ENCODE measurements around the gene USP6.
"Not testable (repeated sequence)": the region's sequence is repeated elsewhere in the genome, so short reads cannot be mapped to it uniquely, and the experiment has no call there.

Gene USP6

DNA sequence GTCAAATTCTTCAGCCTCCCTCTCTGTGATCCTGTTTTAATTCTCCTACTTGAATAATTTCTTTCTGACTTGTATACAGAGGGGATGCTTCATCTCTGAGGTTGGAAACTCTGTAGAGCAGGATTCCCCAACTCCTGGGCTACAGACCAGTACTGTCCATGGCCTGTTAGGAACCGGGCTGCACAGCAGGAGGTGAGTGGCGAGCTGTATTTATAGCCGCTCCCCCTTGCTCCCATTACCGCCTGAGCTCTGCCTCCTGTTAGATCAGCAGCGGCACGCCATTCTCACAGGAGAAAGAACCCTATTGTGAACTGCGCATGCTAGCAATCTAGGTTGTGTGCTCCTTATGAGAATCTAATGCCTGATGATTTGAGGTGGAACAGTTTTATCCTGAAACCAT lies 59.2 kb downstream of the USP6 start:
- DNase-seq (ENCODE audit: low read depth, low spot score); H3K4me3 ChIP-seq (ENCODE audit: low read length): not testable (repeated sequence)

DNA sequence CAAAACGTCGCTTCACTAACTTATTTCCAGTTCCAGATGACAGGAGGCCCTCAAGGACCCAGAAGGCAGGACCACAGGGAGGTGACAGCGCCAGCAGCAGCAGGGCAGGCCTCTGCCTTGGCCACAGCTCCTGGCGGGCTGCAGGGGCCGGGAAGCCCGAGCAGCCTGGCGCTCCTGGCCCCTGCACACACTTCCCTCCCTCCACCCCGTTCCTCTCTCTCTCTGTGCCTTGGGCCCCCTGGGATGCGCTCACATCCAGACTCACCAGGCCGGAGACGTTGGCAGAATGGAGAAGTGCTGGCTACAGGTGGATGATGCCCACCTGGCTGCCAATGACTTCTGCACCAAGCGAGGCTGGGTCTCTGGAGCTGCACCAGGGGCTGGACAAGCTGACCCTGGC lies 63.2 kb downstream of the USP6 start:
- H3K4me3 ChIP-seq (ENCODE audit: low read length) = no peak overlapping the region
- DNase-seq (ENCODE audit: low read depth, low spot score) = no peak

DNA sequence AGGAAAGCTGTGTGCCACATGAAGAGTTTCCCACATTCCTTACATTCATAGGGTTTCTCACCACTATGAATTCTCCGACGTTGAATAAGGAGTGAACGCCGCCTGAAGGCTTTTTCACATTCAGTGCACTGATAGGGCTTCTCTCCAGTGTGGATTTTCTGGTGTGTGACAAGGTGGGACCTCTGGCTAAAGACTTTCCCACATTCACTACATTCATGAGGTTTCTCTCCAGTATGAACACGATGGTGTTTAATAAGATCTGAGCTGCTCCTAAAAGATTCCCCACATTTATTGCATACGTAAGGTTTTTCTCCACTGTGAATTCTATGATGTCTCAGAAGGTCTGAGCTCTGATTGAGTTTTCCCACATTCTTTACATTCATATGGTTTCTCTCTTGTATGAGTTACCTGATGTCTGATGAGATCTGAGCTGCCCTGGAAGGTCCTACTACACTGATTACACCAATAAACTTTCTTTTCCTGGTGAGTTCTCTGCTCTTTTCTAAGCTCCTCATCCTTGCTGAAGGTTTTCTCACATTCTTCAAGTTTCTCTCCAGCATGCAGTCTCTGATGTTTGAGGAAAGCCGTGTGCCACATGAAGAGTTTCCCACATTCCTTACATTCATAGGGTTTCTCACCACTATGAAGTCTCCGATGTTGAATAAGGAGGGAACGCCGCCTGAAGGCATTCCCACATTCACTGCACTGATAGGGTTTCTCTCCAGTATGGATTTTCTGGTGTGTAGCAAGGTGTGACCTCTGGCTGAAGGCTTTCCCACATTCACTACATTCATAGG lies 65.9 kb downstream of the USP6 start:
- DNase-seq (ENCODE audit: low read depth, low spot score) = no peak
- no peak overlapping the region for H3K4me3 ChIP-seq (ENCODE audit: low read length)

DNA sequence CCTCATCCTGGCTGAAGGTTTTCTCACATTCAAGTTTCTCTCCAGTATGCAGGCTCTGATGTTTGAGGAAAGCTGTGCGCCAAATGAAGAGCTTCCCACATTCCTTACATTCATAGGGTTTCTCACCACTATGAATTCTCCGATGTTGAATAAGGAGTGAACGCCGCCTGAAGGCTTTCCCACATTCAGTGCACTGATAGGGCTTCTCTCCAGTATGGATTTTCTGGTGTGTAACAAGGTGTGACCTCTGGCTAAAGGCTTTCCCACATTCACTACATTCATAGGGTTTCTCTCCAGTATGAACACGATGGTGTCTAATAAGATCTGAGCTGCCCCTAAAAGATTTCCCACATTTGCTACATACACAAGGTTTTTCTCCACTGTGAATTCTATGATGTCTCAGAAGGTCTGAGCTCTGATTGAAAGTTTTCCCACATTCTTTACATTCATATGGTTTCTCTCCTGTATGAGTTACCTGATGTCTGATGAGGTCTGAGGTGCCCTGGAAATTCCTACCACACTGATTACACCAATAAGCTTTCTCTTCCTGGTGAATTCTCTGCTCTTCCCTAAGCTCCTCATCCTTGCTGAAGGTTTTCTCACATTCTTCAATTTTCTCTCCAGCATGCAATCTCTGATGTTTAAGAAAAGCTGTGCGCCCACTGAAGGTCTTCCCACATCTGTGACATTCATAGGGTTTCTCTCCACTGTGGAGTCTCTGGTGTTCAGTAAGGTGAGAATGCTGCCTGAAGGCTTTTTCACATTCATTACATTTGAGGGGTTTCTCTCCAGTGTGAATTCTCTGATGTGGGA lies 67.0 kb downstream of the USP6 start:
- DNase-seq (ENCODE audit: low read depth, low spot score) = no peak
- no peak overlapping the region for H3K4me3 ChIP-seq (ENCODE audit: low read length)

DNA sequence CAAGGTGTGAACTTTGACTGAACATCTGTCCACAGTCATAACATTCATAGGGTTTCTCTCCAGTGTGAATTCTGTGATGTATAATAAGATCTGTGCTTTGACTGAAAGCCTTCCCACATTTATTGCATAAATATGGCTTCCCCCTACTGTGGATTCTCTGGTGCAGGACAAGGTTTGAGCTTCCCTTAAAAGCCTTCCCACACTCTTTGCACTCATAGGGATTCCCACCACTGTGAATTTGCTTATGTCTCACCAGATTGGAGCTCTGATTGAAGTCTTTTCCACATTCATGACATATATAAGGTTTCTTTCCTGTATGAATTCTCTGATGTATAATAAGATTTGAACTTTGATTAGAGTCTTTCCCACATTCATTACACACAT lies 67.6 kb downstream of the USP6 start:
- no peak for DNase-seq (ENCODE audit: low read depth, low spot score)
- H3K4me3 ChIP-seq (ENCODE audit: low read length) = no peak overlapping the region

DNA sequence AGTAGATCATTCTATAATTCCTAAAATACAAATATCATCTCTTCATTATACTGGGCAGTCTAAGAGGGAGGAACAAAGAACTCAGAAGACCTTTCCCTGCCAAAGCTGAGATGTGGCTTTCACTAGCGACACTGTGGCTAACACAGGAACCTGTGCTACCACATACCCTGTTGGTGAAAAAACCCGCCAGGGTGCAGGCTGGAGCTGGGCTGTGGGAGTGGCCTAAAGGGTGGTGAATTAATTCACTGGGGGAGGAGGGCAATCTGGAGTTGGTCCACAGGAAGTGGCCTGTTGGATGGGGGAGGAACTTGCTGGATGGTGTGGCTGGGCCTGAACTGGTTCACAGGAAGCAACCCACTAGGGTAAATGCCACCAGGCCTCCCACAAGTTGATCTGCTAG lies 68.5 kb downstream of the USP6 start:
- H3K4me3 ChIP-seq (ENCODE audit: low read length) = no peak overlapping the region
- DNase-seq (ENCODE audit: low read depth, low spot score) = no peak

DNA sequence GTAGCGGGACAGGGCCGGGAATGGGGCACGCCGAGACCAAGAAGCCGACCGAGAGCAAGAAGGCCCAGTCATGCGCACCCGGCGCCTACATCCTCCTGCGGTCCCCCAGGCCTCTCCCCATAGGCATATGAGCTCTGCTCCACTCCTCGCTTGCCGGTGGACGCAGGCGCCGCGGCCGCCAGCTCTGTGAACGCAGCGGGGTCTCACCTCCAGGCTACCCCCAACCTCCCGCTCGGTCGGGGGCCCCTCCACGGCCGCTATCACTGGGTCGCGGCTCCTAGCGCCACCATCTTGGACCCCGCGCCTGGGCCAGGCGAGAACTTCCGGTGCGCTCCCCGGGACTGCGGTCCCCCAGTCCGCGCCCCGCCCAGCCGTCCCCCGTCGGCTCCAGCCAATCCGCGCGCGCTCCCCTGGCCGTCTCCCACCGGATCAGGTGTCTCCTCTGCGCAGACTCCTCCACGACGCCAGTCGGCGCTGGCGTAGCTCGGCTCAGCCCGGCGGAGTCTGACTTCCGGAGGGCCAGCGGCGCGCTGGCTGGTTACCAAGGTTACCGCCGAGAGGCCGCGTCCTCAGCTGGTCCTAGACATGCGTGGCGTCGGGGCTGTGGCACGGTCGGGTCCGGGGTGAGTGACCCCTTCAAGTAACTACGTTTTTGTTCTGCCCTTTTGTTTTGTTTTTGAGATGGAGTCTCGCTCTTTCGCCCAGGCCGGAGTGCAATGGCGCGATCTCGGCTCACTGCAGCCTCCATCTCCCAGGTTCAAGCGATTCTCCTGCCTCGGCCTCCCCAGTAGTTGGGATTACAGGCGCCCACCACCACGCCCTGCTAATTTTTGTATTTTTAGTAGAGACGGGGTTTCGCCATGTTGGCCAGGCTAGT lies 75.9 kb downstream of the USP6 start, which contains the start of gene ZNF594:
TSS of gene ZNF594 (minus strand) at position 328 of the 877 bp plus-strand sequence. CDS start 7,612 bp downstream, outside the sequence.
- peak; percentile 92 for DNase-seq (ENCODE audit: low read depth, low spot score)
- peak within 1 kb of the TSS; percentile 64 for H3K4me3 ChIP-seq (ENCODE audit: low read length)

DNA sequence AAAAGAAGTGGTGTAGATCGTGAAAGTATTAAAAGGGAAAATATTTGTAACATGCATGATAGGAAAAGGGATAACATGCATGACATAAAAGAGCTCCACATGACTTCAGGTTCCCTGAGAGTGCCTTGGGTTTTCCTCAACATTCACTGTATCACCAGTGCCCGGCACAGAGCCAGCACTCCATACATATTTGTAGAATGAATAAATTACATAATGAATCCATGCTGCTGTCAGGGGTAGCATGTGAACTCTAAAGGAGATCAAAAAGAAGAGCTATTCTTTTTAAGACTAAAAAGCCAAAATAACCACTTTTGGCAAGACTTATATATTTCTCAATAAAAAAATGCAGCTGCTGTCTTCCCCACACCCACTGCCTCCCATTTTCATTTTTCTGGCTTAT lies 78.5 kb downstream of the USP6 start:
- no peak for DNase-seq (ENCODE audit: low read depth, low spot score)
- H3K4me3 ChIP-seq (ENCODE audit: low read length) = no peak overlapping the region

DNA sequence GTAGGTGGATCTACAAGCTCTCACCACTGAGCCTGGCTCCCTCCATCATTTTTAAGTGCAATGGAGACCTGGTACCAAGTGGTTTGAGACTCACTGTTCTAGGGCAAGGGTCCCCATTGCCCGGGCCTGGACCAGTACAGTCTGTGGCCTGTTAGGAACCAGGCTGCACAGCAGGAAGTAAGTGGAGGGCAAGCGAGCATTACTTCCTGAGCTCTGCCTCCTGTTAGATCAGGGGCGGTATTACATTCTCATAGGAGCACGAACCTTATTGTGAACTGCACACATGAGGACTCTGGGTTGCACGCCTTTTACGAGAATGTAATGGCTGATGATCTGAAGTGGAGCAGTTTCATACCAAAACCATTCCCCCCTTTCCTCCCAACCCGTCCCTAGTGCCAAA lies 82.6 kb downstream of the USP6 start:
- no peak overlapping the region for H3K4me3 ChIP-seq (ENCODE audit: low read length)
- no peak for DNase-seq (ENCODE audit: low read depth, low spot score)

DNA sequence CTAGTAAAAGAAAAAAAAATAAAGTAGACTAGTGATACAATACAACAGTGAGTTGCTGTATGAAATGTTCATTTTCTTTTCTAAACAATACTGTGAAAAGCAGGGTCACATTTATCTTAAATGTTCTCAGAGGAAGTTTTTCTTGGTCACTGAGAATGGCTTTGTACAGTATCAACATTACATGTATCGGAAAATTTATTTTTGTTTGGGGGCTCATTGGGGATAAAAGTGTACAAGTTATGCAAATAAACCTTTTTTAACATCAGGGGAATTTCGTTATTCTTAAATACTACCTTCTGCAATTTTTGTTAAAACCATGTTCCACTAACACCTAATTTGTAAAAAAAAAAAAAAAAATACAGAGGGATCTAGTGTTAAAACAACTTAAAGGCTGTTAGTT lies 84.5 kb downstream of the USP6 start:
- DNase-seq (ENCODE audit: low read depth, low spot score) = no peak
- no peak overlapping the region for H3K4me3 ChIP-seq (ENCODE audit: low read length)

DNA sequence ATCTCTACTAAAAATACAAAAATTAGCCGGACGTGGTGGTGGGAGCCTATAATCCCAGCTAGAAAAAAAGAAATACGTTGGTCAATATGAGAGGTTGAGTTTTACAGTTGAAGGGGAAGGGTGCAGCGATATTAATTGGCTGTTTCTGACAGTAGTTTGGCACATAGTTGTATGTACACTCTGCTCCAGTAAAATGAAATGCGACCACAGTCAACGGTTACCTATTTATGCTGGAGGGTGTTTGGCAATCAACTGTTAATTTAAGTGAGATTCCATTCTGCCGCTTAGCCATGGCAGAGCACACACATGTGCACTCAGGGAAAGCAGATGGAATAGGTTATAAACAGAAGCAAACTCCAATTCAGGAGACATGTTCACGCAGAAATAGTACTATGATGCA lies 85.2 kb downstream of the USP6 start:
- no peak for DNase-seq (ENCODE audit: low read depth, low spot score)
- no peak overlapping the region for H3K4me3 ChIP-seq (ENCODE audit: low read length)

DNA sequence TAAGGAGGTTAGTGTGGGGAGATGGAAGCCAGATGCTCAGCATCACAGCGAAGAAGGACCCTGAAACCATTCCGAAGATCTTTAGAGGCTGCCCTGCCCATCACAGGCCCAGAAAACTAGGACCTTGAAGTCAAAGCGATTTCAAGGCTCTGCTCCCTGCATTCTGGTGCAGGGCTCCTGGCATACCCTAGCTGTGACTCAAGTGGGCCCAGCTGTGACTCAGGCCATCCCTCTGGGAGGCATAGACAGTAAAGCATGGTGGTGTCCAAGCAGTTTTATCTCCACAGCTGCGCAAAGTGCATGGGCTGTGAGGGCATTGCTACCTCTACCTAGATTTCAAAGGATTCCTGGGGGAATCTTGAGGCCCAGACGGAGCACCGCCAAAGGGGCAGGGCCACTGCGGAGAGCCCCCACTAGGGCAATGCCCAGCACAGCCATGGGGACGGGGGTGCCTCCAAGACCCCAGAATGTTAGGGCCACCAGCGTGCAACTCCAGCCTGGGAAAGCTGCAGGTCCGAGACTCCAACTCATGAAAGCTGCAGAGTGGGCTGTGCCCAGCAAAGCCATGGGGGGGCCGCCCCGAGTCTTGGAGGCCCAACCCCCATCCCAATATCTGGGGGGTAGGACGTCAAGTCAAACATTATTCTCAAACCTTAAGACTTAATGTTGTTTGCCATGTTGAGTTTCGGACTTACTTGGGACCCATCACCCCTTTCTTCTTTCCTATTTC lies 87.5 kb downstream of the USP6 start:
- no peak for DNase-seq (ENCODE audit: low read depth, low spot score)
- no peak overlapping the region for H3K4me3 ChIP-seq (ENCODE audit: low read length)

DNA sequence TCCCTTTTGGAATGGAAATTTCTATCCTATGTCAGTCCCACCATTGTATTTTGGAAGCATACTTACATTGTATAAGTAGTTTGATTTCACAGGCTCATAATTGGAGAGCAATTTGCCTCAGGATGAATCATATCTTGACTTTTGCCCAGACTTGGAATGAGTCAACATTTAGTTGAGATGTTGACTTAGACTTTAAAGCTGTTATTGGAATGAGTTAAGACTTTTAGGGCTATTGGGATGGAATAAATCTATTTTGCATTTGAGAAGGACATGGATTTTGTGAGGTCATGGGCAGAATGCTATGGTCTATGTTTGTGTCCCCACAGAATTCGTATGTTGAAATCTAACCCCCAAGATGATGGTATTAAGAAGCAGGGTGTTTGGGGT lies 88.1 kb downstream of the USP6 start:
- H3K4me3 ChIP-seq (ENCODE audit: low read length) = no peak overlapping the region
- no peak for DNase-seq (ENCODE audit: low read depth, low spot score)

DNA sequence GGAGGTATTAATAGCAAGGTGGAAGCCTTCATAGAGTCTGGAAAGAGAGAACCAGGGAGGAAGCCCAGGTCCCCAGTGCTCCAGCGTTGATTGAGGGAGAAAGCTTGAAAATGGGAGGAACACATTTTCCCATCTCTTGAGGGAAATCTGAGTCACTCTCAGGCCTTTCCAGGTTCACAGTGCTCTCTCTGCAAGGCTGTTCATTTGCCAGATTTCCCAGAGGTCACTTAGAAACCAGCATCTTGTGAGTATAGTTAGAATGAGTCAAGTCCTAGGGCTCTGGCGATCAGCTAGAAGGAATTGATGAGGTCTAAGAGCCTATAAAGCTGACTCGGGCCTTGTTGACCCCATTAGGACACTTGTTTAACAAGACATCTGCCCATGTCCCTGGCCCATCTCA lies 93.6 kb downstream of the USP6 start:
- no peak for DNase-seq (ENCODE audit: low read depth, low spot score)
- H3K4me3 ChIP-seq (ENCODE audit: low read length) = no peak overlapping the region

DNA sequence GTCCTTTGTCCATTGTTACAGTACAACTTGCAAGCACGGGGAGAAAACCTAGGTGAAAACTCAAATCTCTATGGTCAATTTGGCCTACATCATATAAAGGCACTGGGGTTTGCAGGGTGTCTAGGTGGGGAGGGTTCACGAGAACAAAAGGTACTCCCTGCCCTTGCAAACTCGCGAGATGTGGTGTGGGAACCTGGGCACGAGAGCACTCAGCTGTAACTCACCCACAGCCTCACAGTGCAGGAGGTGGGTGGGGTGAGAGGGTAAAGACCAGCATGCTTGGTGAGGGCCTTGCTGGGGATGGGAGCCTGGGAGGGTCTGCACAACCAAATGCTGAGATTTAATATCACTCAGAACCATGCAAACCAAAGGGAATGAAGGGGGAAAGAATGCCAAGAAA lies 94.3 kb downstream of the USP6 start:
- no peak for DNase-seq (ENCODE audit: low read depth, low spot score)
- H3K4me3 ChIP-seq (ENCODE audit: low read length) = no peak overlapping the region

DNA sequence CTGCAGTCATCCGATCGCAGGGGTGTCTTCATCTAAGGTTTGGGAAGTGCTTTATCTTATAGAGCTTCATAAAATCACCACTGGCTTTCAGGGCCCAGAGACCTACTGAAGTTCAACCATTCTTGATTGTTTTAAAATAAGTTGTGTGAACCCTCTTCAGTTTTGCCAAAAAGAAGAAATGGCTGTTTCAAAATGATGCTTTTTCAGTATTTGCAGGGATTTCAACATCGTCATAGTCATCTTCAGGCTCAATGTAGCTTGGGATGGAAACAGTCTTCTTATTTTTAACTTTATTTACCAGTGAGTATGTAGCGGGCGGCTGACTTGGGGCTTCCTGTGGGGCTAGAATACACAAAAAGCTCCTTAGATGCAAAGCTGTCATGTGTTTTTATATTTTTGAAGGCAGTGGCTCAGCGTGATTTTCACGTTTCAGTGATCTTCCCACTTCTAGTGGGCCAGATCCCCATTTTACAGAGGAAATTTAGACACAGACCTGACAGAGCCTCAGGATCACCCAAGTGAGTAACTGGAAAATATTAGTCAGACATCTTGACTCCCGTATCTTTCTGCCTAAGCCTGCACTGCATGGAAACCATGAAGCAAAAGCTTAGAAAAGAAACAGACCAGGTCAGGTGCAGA lies 94.9 kb downstream of the USP6 start:
- no peak overlapping the region for H3K4me3 ChIP-seq (ENCODE audit: low read length)
- no peak for DNase-seq (ENCODE audit: low read depth, low spot score)

DNA sequence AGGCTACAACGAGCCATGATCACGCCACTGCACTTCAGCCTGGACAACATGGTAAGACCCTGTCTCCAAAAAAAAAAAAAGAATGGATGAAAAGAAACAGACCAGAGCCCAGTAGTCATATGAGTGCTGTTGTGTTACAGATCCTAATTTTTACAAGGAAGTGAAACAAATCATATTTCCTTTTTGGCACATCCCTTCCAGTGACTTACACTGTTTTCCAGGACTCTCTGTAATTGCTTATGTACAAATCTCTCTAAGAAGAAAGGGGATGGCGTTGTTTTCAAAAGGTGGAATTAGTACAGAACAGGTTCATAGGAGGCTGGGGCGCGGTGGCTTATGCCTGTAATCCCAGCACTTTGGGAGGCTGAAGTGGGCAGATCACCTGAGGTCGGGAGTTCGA lies 95.6 kb downstream of the USP6 start:
- no peak for DNase-seq (ENCODE audit: low read depth, low spot score)
- H3K4me3 ChIP-seq (ENCODE audit: low read length) = no peak overlapping the region

DNA sequence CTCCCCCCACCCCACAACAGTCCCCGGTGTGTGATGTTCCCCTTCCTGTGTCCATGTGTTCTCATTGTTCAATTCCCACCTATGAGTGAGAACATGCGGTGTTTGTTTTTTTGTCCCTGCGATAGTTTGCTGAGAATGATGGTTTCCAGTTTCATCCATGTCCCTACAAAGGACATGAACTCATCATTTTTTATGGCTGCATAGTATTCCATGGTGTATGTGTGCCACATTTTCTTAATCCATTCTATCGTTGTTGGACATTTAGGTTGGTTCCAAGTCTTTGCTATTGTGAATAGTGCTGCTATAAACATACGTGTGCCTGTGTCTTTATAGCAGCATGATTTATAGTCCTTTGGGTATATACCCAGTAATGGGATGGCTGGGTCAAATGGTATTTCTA lies 101.7 kb downstream of the USP6 start:
- not testable (repeated sequence) for DNase-seq (ENCODE audit: low read depth, low spot score); H3K4me3 ChIP-seq (ENCODE audit: low read length)

DNA sequence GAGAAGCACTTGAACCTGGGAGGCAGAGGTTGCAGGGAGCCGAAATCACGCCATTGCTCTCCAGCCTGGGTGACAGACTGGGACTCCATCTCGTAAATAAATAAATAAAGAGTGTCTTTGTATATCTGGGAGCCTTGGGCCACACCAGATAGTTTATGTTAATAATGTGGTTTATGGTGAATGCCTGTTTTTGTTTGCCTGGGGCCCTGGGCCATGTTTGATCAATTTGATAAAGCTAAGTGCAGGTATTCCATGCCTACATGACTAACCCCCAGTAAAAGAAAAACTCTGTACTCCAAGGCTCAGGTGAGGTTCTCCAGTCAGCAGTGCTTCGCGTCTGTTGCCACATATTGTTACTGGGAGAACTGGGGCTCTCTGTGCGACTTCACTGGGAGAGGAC lies 103.7 kb downstream of the USP6 start:
- no peak for DNase-seq (ENCODE audit: low read depth, low spot score)
- no peak overlapping the region for H3K4me3 ChIP-seq (ENCODE audit: low read length)
